H9 (cell line): ENCODE results near the gene FBXL15. TPM values are rescaled to one million over a fixed set of nuclear protein-coding genes. Genes with fewer than 3 reads are reported as not detected.

ENCODE experiments used
- DNase-seq: peaks from one replicate; pipeline ENCODE4 v3.0.0-alpha.2; 2017
- H2AFZ ChIP-seq: one replicate; pipeline ENCODE4 v1.6.1; 2013; ENCODE audit warnings: mild to moderate bottlenecking, low read length, control low read depth, moderate library complexity
- H2AK5ac ChIP-seq: 2 replicates; pipeline ENCODE4 v1.6.1; 2013; ENCODE audit warnings: low read length, control low read depth, mixed read lengths; ENCODE audit not compliant: insufficient read length
- H2BK120ac ChIP-seq: one replicate; pipeline ENCODE4 v1.6.1; 2013; ENCODE audit warnings: low read depth, mild to moderate bottlenecking, low read length, control low read depth, inconsistent platforms; ENCODE audit not compliant: poor library complexity, severe bottlenecking
- H2BK12ac ChIP-seq: 2 replicates; pipeline ENCODE4 v1.6.1; 2013; ENCODE audit warnings: low read length, control low read depth, mixed read lengths, low read depth; ENCODE audit not compliant: insufficient read length
- H2BK15ac ChIP-seq: 2 replicates; pipeline ENCODE4 v1.6.1; 2013; ENCODE audit warnings: low read depth, low read length, control low read depth
- H2BK20ac ChIP-seq: one replicate; pipeline ENCODE4 v1.6.1; 2013; ENCODE audit warnings: low read depth, mild to moderate bottlenecking, low read length, control low read depth, inconsistent platforms; ENCODE audit not compliant: poor library complexity, severe bottlenecking
- H2BK5ac ChIP-seq: 2 replicates; pipeline ENCODE4 v1.6.1; 2013; ENCODE audit warnings: low read length, control low read depth, mixed read lengths; ENCODE audit not compliant: insufficient read length
- H3K14ac ChIP-seq: 2 replicates; pipeline ENCODE4 v1.6.1; 2013; ENCODE audit warnings: low read length, control low read depth; ENCODE audit not compliant: insufficient read depth
- H3K18ac ChIP-seq: 2 replicates; pipeline ENCODE4 v1.6.1; 2013; ENCODE audit warnings: low read depth, mild to moderate bottlenecking, mixed read lengths, low read length, control low read depth; ENCODE audit not compliant: insufficient read length
- H3K23ac ChIP-seq: 2 replicates; pipeline ENCODE4 v1.6.1; 2013; ENCODE audit warnings: low read length, control low read depth, mixed read lengths, low read depth; ENCODE audit not compliant: insufficient read length
- H3K23me2 ChIP-seq: 2 replicates; pipeline ENCODE4 v1.6.1; 2013; ENCODE audit warnings: low read depth, mild to moderate bottlenecking, mixed read lengths, low read length, control low read depth; ENCODE audit not compliant: insufficient read length, poor library complexity, severe bottlenecking
- H3K27ac ChIP-seq: 2 replicates; pipeline ENCODE4 v1.5.1; 2013; ENCODE audit warnings: low read length, control low read depth, mixed read lengths, low read depth; ENCODE audit not compliant: insufficient read length
- H3K27me3 ChIP-seq: 2 replicates; pipeline ENCODE4 v1.6.1; 2013; ENCODE audit warnings: low read length, control low read depth, inconsistent platforms; ENCODE audit not compliant: insufficient read depth
- H3K4ac ChIP-seq: 2 replicates; pipeline ENCODE4 v1.6.1; 2013; ENCODE audit warnings: low read depth, mild to moderate bottlenecking, control low read depth, inconsistent platforms, low read length, moderate library complexity
- H3K4me1 ChIP-seq: 2 replicates; pipeline ENCODE4 v1.6.1; 2013; ENCODE audit warnings: low read length, control low read depth, inconsistent platforms; ENCODE audit not compliant: insufficient read depth
- H3K4me2 ChIP-seq: 2 replicates; pipeline ENCODE4 v1.6.1; 2013; ENCODE audit warnings: low read length, control low read depth, mixed read lengths; ENCODE audit not compliant: insufficient read length, insufficient read depth
- H3K56ac ChIP-seq: 2 replicates; pipeline ENCODE4 v1.6.1; 2013; ENCODE audit warnings: low read depth, mild to moderate bottlenecking, mixed read lengths, low read length, control low read depth; ENCODE audit not compliant: insufficient read length
- H3K79me1 ChIP-seq: 2 replicates; pipeline ENCODE4 v1.6.1; 2013; ENCODE audit warnings: low read depth, mild to moderate bottlenecking, moderate library complexity, low read length, control low read depth, inconsistent platforms; ENCODE audit not compliant: insufficient read depth, poor library complexity, severe bottlenecking
- H3K79me2 ChIP-seq: 2 replicates; pipeline ENCODE4 v1.6.1; 2013; ENCODE audit warnings: low read length, control low read depth, inconsistent platforms; ENCODE audit not compliant: insufficient read depth
- H3K9ac ChIP-seq: 2 replicates; pipeline ENCODE4 v1.6.1; 2013; ENCODE audit warnings: low read length, control low read depth, mixed read lengths; ENCODE audit not compliant: insufficient read length; ENCODE audit errors: extremely low read depth
- H3K9me3 ChIP-seq: one replicate; pipeline ENCODE4 v1.6.1; 2013; ENCODE audit warnings: low read depth, low read length, inconsistent platforms; ENCODE audit not compliant: control insufficient read depth
- H3T11ph ChIP-seq: one replicate; pipeline ENCODE4 v1.6.1; 2013; ENCODE audit warnings: mild to moderate bottlenecking, low read length, control low read depth, inconsistent platforms
- H4K20me1 ChIP-seq: one replicate; pipeline ENCODE4 v1.6.1; 2013; ENCODE audit not compliant: control insufficient read depth, insufficient read length, insufficient read depth
- H4K5ac ChIP-seq: 2 replicates; pipeline ENCODE4 v1.6.1; 2013; ENCODE audit warnings: low read depth, mild to moderate bottlenecking, mixed read lengths, low read length, control low read depth; ENCODE audit not compliant: insufficient read length
- H4K8ac ChIP-seq: replicated peaks from 2 replicates; pipeline ENCODE4 v1.6.1; 2013; ENCODE audit warnings: low read length, control low read depth, mixed read lengths, low read depth; ENCODE audit not compliant: insufficient read length
- H4K91ac ChIP-seq: 2 replicates; pipeline ENCODE4 v1.6.1; 2013; ENCODE audit warnings: low read depth, mild to moderate bottlenecking, moderate library complexity, mixed read lengths, low read length, control low read depth; ENCODE audit not compliant: insufficient read length
- H3K27ac Mint-ChIP-seq, 3 experiments: 2 replicates in 2 of 3; 3 replicates in 1 of 3; pipeline ENCODE4 v1.8.0; 2020 to 2021; ENCODE audit warnings: mixed read lengths in 3 of 3, mild to moderate bottlenecking in 1 of 3, moderate library complexity in 1 of 3
- H3K27me3 Mint-ChIP-seq: 2 replicates; pipeline ENCODE4 v1.8.0; 2021; ENCODE audit warnings: low read depth, mild to moderate bottlenecking, moderate library complexity, mixed read lengths
- H3K36me3 Mint-ChIP-seq, 3 experiments: 2 replicates in 2 of 3; 3 replicates in 1 of 3; pipeline ENCODE4 v1.8.0; 2020 to 2021; ENCODE audit warnings: low read depth in 3 of 3, mixed read lengths in 3 of 3; ENCODE audit not compliant: insufficient read depth in 1 of 3
- H3K4me1 Mint-ChIP-seq, 2 experiments: 2 replicates each; pipeline ENCODE4 v1.8.0; 2020; ENCODE audit warnings: mixed read lengths in 2 of 2
- H3K4me3 Mint-ChIP-seq, 2 experiments: 2 replicates in 1 of 2; 3 replicates in 1 of 2; pipeline ENCODE4 v1.8.0; 2020 to 2021; ENCODE audit warnings: mild to moderate bottlenecking in 2 of 2, mixed read lengths in 2 of 2, moderate library complexity in 1 of 2
- H3K9me3 Mint-ChIP-seq, 2 experiments: 2 replicates in 1 of 2; 3 replicates in 1 of 2; pipeline ENCODE4 v1.8.0; 2020; ENCODE audit warnings: mild to moderate bottlenecking in 2 of 2, mixed read lengths in 2 of 2, moderate library complexity in 1 of 2
- CTCF ChIP-seq: fragments of 200-600 bp; sonication (generic); conservative IDR thresholded peaks from 3 replicates; pipeline ENCODE4 v1.8.0; 2021; ENCODE audit warnings: antibody characterized with exemption, mild to moderate bottlenecking
- WGBS: extraction: QIAGEN DNeasy Blood & Tissue Kit; methylation state at CpG from one replicate; pipeline ENCODE4 v1.1.7; 2013; ENCODE audit warnings: missing lambda C conversion rate, low lambda C conversion rate, mixed read lengths; ENCODE audit not compliant: insufficient read length; ENCODE audit errors: extremely low coverage; 5-methylcytosine and 5-hydroxymethylcytosine counted together
- total RNA-seq: library from RNA; stranded (reverse); gene quantifications from 2 replicates; pipeline ENCODE4 v1.2.1, GENCODE V29; 2021

Gene FBXL15
- total RNA-seq, 1 experiment from 2014 or later = 9.1 TPM

DNA sequence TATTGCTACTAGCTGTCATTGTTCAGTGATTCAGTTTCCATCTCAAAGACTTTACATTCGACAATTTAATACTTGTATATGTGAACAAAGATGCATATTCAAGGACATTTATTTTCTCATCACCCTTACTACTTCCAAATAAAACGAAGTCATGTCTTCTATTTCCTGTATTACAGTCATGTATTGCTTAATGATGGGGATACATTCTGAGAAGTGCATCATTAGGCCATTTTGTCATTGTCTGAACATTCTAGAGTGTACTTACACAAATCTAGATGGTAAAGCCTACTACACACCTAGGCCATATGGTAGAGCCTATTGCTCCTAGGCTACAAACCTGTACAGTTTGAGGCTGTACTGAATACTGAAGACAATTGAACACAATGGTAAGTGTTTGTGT is 24.2 kb downstream of the FBXL15 start:
- H3K4me2 ChIP-seq = no peak overlapping the region
- H3K27ac ChIP-seq = no peak overlapping the region
- H3K23ac ChIP-seq = no peak overlapping the region
- no peak overlapping the region for H3K56ac ChIP-seq
- no peak overlapping the region for H2BK15ac ChIP-seq
- H2AK5ac ChIP-seq = no peak overlapping the region
- no peaks in the 10 kb centered on the region; a peak in 1 of 7 replicates for H3K36me3 Mint-ChIP-seq
- H4K91ac ChIP-seq = no peak overlapping the region
- H4K5ac ChIP-seq = no peak overlapping the region
- H3K27me3 Mint-ChIP-seq = peaks cover 26% of the 10 kb centered on the region
- WGBS = no CpG with 5 or more reads among the region's 2 CpGs
- peaks cover 3% of the 10 kb centered on the region; the same call in 1 of the 2 replicates for H3K4me1 ChIP-seq
- H2BK20ac ChIP-seq = no peak overlapping the region
- no peaks in the 10 kb centered on the region for H3K27me3 ChIP-seq
- no peaks in the 10 kb centered on the region for H3K79me2 ChIP-seq
- no peak overlapping the region for H2AFZ ChIP-seq
- H4K8ac ChIP-seq = no peak overlapping the region
- peaks cover 2% of the 10 kb centered on the region for H3K23me2 ChIP-seq
- no peak overlapping the region for H3K4ac ChIP-seq
- no peak for DNase-seq
- no peaks in the 10 kb centered on the region for H3K9me3 ChIP-seq
- no peak overlapping the region for H3K9ac ChIP-seq
- H3K79me1 ChIP-seq = no peaks in the 10 kb centered on the region
- H2BK5ac ChIP-seq = no peak overlapping the region
- peaks cover 7% of the 10 kb centered on the region in 2 experiments for H3K4me1 Mint-ChIP-seq
- H3K27ac Mint-ChIP-seq = no peak overlapping the region
- H2BK12ac ChIP-seq = no peak overlapping the region
- H2BK120ac ChIP-seq = no peak overlapping the region
- H3K4me3 Mint-ChIP-seq = no peak overlapping the region
- no peaks in the 10 kb centered on the region; a peak in 1 of 5 replicates for H3K9me3 Mint-ChIP-seq
- H3K14ac ChIP-seq = no peak overlapping the region
- H3T11ph ChIP-seq = no peak overlapping the region
- no peak for TF ChIP-seq CTCF
- no peaks in the 10 kb centered on the region for H4K20me1 ChIP-seq
- no peak overlapping the region for H3K18ac ChIP-seq
